BJ (cell line): ENCODE data around the gene CXADR. TPM values are rescaled to one million over a fixed set of nuclear protein-coding genes. Genes with fewer than 3 reads are reported as not detected.

Source experiments
- CTCF ChIA-PET: fragments of 350-600 bp; formaldehyde crosslinking; extraction: SDS; loops from one replicate; lab custom pipeline; 2021; ENCODE audit warnings: antibody characterized with exemption, inconsistent platforms; lab: Yijun Ruan, JAX
- POLR2A ChIA-PET: fragments of 300-600 bp; sonication (Branson Sonifier 250); formaldehyde crosslinking; extraction: SDS; loops from one replicate; lab custom pipeline; 2021; ENCODE audit warnings: antibody characterized with exemption; lab: Charles Lee
- DNase-seq: peaks from one replicate; pipeline ENCODE4 v3.0.0-alpha.2; 2011; ENCODE audit warnings: low read depth
- H3K27me3 ChIP-seq: 2 replicates; pipeline ENCODE4 v1.6.0; 2011; ENCODE audit warnings: low read length; ENCODE audit not compliant: control insufficient read depth, insufficient read depth
- H3K36me3 ChIP-seq: 2 replicates; pipeline ENCODE4 v1.5.1; 2011; ENCODE audit warnings: low read length; ENCODE audit not compliant: control insufficient read depth, insufficient read depth
- H3K4me3 ChIP-seq: 2 replicates; pipeline ENCODE4 v1.5.1; 2011; ENCODE audit warnings: low read depth, mild to moderate bottlenecking, control low read depth, low read length
- CTCF ChIP-seq: IDR thresholded peaks from 2 replicates; pipeline ENCODE4 v1.5.1; 2011; ENCODE audit warnings: low read depth, mild to moderate bottlenecking, control low read depth, inconsistent platforms, low read length, moderate library complexity; ENCODE audit not compliant: insufficient read depth
- polyA plus RNA-seq: library from polyadenylated mRNA; depleted of rRNA; stranded (reverse); fragments of >200 nt; gene quantifications from 2 replicates; pipeline ENCODE4 v1.2.3, GENCODE V29; 2011

The CXADR gene
- polyA plus RNA-seq, 1 experiment, result 0.02 TPM

DNA sequence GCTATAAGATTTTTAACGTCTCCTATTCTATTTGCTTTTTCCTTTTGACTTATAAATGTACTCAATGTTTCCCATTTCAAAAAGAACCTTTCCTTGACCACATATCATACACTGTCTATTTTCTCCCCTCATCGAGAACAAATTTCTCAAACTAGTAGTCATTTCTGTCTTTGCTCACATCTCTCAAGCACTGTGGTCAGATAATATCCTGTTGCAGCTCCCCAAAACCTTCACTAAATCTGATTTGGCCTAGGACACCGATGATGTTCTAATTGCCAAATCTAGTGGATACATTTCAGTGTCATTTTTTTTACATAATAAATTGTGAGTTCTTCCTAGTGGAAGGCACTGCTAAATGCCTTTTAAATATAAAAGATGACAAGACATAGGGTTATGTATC is 19.4 kb downstream of the CXADR start:
- DNase-seq, result no peak
- no peaks in the 10 kb centered on the region for H3K27me3 ChIP-seq
- CTCF ChIA-PET, result interaction anchor here (0.9 kb wide), 1 partner anchor 17 kb away, joined by 3 read pairs; no protein-coding TSS in a partner anchor
- POLR2A ChIA-PET, result no interaction called here
- H3K36me3 ChIP-seq, result no peaks in the 10 kb centered on the region
- no peak overlapping the region for H3K4me3 ChIP-seq
- no peak for TF ChIP-seq CTCF

GRCh38 chr21:17536381-17536780 is 23.5 kb downstream of the CXADR start:
- no peak for TF ChIP-seq CTCF
- Histone ChIP-seq H3K36me3 (no peaks in the 10 kb centered on the region), H3K27me3 (no peaks in the 10 kb centered on the region), H3K4me3 (no peak overlapping the region)
- POLR2A ChIA-PET, result no interaction called here
- CTCF ChIA-PET, result interaction anchor here (1.0 kb wide), 1 partner anchor 148 kb away, joined by 3 read pairs; no protein-coding TSS in a partner anchor
- DNase-seq, result no peak

GRCh38 chr21:17537299-17537698 is 24.5 kb downstream of the CXADR start:
- ChIA-PET CTCF (no interaction called here), POLR2A (no interaction called here)
- no peak overlapping the region for H3K4me3 ChIP-seq
- no peaks in the 10 kb centered on the region for H3K27me3 ChIP-seq
- H3K36me3 ChIP-seq, result no peaks in the 10 kb centered on the region
- DNase-seq, result no peak
- no peak for TF ChIP-seq CTCF

DNA sequence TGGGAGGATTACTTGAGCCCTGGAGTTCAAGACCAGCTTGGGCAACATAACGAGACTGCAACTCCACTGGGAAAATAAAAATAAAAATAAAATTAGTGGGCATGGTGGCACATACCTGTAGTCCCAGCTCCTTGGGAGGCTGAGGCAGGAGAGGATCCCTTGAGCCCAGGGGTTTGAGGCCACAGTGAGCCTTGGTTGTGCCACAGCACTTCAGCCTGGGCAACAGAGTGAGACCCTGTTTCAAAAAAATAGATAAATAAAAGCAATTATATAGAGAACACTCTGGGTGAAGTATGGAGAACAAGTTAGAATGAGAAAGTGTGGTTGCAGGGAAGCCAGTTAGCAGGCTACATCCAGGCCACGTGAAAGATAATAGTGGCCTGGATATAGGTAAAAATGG is 25.7 kb downstream of the CXADR start:
- no peak for DNase-seq
- Histone ChIP-seq H3K4me3 (no peak overlapping the region), H3K27me3 (no peaks in the 10 kb centered on the region), H3K36me3 (no peaks in the 10 kb centered on the region)
- CTCF ChIA-PET, result interaction anchor here (0.6 kb wide), 1 partner anchor 124 kb away, joined by 3 read pairs; no protein-coding TSS in a partner anchor
- POLR2A ChIA-PET, result no interaction called here
- TF ChIP-seq CTCF, result no peak

- Histone ChIP-seq H3K4me3 (no peak overlapping the region), H3K36me3 (no peaks in the 10 kb centered on the region), H3K27me3 (no peaks in the 10 kb centered on the region)
- TF ChIP-seq CTCF, result no peak
- ChIA-PET CTCF (no interaction called here), POLR2A (no interaction called here)
- no peak for DNase-seq
Measured at GRCh38 chr21:17539323-17539722, 26.5 kb downstream of the CXADR start.
